Measurements from ENCODE around the gene CFAP298.
A peak's percentile ranks its signal among the peaks of the same experiment; 100 is the strongest.

Gene CFAP298

DNA sequence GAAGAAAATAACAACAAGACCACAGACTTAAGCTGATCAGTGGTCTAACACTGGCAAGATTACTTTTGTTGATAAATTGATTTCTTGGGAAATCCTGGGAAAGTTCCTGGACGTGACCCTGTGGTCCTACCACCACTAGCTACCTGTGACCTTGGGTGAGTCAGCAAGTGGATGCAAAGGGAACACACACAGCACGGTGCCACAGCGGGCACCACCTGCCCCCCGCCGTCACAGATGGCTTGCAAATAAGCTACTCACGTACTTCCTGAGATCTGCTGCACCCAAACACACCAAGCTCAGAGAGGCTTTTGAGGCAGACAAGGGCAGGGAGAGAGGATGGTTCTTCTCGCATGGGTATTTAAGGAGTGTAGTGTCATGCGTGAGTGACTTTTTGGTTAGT is 12.7 kb downstream of the CFAP298 start:
- no peak for DNase-seq (ENCODE audit: low read depth in 2 of 3, low spot score in 1 of 3)

GRCh38 chr21:32599091-32599490 is 13.1 kb downstream of the CFAP298 start:
- DNase-seq (ENCODE audit: low read depth in 2 of 3, low spot score in 1 of 3) = no peak

DNA sequence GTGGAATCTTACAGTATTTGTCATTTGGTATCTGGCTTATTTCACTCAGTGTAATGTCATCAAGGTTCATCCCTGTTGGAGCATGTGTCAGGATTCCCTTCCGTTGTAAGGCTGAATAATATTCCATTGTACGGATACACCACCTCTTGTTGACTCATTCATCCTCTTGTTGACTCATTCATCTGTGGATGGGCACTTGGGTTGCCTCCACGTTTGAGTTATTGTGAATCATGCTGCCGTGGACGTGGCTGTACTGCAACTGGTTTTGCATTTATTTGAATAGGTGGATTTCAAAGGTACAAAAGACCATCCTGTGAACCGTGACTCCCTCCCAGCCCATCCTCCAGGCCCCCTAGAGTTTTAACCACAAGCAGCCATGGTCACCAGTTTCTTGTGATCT is 15.0 kb downstream of the CFAP298 start:
- DNase-seq (ENCODE audit: low read depth in 2 of 3, low spot score in 1 of 3) = no peak

DNA sequence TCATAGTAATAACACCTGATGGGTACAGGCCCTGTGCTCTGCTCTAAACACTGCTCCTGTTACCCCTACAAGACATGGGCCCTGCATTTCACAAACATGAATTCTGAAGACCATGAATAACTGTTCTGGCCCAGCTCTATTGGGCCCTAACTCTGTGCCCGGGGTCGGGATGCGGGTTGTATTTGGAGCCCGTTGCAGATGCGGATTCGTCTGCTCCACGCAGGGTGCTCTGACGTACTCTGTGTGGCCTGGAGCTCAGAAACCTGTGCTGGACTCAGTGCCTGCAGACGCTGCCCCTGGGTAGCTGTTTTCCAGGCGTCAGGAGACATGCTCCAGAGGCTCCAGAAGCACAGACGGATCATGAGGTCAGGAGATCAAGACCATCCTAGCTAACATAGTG is 16.7 kb downstream of the CFAP298 start:
- DNase-seq (ENCODE audit: low read depth in 2 of 3, low spot score in 1 of 3) = no peak

- DNase-seq (ENCODE audit: low read depth in 2 of 3, low spot score in 1 of 3) = no peak
These were observed 18.5 kb downstream of the CFAP298 start for GRCh38 chr21:32593690-32594089.

GRCh38 chr21:32592929-32593502 is 19.2 kb downstream of the CFAP298 start:
- DNase-seq (ENCODE audit: low read depth in 2 of 3, low spot score in 1 of 3) = no peak

DNA sequence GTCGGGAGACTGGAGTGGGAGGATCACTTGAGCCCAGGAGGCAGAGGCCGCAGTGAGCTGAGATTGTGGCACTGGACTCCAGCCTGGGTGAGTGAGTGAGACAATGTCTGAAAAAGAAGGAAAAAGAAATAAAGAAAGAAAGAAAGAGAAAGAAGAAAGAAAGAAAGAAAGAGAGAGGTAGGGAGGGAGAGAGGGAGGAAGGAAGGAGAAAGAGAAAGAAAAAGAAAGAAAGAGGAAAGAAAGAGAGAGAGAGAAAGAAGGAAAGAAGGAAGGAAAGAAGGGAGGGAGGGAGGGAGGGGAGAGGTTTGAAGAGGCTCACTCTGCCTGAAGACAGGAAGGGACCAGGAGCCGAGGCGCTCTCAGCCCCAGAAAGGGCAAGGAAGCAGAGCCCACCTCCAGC is 22.0 kb downstream of the CFAP298 start:
- no peak for DNase-seq (ENCODE audit: low read depth in 2 of 3, low spot score in 1 of 3)

- no peak for DNase-seq (ENCODE audit: low read depth in 2 of 3, low spot score in 1 of 3)
These were observed 24.5 kb downstream of the CFAP298 start for GRCh38 chr21:32587651-32588050.

DNA sequence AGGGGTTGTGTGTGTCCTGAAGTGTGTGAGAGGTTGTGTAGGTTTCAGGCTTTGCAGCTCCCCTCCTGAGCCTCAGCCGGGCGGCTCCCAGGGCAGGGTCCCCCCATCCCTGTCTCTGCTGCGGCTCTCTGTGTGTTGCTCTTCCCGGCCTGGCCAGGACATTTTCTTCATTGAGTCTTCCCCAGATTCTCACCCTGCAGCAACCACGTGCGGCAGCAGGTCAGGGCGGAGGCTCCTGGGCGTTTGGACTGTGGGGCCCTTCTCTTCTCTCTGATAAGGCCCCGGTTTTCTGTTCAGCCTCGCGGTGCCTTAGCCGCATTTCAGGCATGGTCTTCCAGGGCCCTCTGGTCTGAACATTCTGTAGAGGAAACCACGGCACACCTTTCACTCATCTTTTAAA is 25.1 kb downstream of the CFAP298 start:
- no peak for DNase-seq (ENCODE audit: low read depth in 2 of 3, low spot score in 1 of 3)

DNA sequence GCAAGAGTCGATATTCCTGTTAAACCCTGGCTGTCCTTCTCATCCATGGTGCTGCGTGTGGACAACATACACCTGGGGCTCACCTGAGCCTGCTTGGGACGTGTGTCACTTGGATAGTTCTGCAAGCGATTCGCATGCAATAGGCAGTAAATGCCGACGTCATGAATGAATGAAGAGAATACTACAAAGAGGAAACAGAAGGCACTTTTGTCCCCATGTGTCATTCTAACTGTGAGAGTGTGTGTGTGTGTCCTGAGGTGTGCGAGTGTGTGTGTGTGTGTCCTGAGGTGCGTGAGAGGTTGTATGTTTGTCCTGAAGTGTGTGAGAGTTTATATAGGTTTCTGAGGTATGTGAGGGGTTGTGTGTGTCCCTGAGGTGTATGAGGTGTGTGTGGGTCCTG is 26.2 kb downstream of the CFAP298 start:
- no peak for DNase-seq (ENCODE audit: low read depth in 2 of 3, low spot score in 1 of 3)

DNA sequence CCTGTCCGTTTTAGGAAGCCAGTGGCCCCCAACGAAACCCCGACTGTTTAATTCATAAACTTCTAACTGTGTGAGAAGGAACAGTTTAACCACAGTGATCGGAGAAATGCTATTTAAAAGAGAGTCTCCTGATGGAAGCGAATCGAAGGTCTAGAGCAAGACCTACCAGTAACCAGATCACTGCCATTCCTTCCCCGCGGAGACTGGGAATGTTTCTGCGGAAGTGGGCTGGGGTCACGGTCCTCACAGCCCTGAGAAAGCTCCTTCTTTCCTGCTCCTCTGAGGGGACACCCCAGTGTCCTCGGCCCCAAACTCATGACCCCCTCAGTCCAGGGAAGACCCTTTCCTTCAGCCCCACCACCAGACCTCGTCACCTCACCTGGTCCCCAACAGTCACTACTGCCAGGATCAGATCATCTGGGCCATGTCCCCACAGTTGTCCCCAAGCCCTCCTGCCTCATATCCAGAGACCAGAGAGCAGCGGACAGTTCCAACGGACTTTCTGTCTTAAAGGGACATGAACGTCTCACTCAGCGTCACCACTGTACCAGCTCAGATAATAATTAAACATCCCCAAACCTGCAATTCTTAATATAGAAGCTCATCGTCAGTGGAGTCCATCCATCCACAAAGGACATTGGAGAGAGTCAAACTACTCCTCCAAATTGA is 27.0 kb downstream of the CFAP298 start, which contains the start of gene TCP10L:
Gene TCP10L, minus strand, starts transcription at position 482 of the 669 bp plus-strand sequence. CDS start 1,219 bp downstream, outside the sequence.
- no peak for DNase-seq (ENCODE audit: low read depth in 2 of 3, low spot score in 1 of 3)

DNA sequence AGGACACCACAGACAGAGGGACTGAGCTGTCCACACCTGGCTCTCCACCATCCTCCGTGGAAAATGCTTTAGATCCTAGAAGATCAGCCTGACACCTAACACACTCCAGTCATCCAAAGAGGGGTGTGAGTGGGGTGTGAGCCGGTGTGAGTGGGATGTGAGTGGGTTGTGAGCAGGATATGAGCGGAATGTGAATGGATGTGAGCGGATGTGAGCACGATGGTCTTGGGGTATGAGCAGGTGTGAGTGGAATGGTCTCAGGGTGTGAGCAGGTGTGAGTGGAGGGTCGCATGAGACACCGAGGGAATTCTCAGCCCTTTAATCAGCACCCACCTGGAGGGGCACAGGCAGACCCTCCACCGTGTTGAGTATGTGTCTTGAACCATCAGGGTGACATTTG is 27.7 kb downstream of the CFAP298 start:
- DNase-seq (ENCODE audit: low read depth in 2 of 3, low spot score in 1 of 3) = no peak

- no peak for DNase-seq (ENCODE audit: low read depth in 2 of 3, low spot score in 1 of 3)
These were observed 30.4 kb downstream of the CFAP298 start for GRCh38 chr21:32581732-32582131.

DNA sequence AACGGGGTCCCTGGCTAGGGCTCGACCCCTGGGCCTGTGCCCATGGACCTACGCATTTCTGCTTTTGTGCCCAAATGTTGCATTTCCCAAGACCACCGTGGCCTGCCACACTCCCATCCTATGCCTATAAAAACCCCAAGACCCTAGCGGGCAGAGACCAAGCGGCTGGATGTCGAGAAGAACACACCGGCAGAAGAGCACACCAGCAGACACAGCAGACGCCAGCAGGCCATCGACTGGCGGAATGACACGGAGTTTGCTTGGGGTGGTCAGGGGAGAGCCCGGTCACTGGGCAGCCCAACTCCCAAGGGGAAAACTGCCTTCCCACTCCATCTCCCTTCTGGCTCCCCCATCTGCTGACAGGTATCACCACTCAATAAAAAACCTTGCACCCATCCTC is 31.2 kb downstream of the CFAP298 start:
- DNase-seq (ENCODE audit: low read depth in 2 of 3, low spot score in 1 of 3) = no peak

- DNase-seq (ENCODE audit: low read depth in 2 of 3, low spot score in 1 of 3) = peak in 1 of 3 donors; percentile 16
These were observed 34.0 kb downstream of the CFAP298 start for GRCh38 chr21:32578107-32578691.

- no peak for DNase-seq (ENCODE audit: low read depth in 2 of 3, low spot score in 1 of 3)
These were observed 36.2 kb downstream of the CFAP298 start for GRCh38 chr21:32576011-32576410.

DNA sequence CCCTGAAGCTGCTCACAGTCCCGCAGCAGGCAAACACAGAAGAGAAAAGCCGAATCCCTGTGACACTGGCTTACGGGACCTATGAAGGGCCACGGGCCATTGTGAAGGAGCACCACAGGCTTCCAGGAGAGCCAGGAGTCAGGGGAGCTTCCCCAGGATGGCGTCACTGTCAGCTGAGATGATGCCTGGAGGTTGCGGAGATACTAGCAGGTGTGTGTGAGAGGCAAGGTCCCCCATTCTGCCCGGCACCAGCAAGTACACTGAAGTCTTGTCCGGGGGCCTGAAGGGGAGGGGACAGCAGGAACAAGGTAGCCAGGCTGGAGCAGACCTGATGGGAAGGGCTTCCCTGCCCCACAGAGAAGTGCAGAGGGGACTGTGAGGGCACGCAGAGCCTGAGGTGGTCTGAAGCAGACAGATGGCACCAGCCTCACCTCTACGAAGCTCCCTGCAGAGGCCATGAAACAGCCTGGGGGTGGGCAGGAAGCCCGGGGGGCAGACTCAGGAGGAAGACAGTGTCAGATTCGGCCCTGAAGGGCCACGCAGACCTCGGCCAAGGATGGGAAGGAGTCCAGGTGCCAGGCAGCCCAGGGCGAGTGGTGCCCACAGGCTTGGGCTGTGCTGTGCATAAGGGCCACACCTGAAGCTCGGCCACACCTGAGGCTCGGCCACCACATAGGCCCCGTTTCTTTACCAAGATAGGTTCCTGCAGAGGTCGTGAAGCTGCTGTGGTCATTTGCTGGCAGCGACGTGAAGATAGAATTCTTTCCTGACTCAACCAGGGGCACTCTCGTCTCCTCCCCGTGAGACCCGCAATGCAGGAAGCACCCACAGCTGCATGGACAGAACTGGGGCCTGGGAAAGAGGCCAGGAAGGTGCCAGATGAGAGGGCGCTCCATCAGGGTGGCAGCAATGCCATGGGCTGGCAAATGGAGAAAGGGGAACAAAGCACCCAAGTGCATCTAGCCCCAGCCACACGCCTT is 36.9 kb downstream of the CFAP298 start:
- no peak for DNase-seq (ENCODE audit: low read depth in 2 of 3, low spot score in 1 of 3)

DNA sequence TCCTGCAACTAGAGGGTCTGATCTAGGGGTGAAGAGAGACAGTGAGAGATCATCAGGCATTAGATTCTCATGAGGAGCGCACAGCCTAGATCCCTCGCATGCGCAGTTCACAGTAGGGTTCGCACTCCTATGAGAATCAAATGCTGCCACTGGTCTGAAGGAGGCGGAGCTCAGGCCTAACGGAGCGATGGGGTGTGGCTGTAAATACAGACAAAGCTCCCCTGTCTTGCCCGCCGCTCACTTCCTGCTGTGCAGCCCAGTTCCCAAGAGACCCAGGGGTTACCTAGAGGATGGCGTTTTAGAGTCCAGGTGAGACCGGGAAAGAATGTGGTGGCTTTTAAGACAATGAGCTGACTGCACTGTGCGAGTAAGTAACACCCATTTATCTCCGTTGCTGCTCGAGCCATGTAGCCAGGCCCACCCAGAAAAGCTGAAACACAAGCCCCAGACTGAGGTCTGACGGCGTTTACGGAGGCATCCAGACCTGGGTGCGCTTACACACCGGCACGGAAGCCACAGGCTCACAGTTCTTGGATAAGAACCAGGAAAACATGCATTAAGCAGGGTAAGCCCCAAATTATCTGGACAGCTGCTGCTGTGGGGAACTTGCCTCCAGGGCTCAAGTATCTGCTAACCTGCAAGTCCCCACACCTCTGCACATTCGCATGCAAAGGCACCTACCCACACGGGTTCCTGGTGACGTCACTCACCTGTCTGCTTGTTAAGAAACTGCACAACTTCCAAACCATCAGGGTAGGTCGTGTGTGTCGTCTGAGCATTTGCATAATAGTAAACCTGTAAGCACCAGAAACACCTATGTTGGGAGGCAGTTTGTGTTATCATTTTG is 39.4 kb downstream of the CFAP298 start:
- no peak for DNase-seq (ENCODE audit: low read depth in 2 of 3, low spot score in 1 of 3)

GRCh38 chr21:32570456-32570855 is 41.7 kb downstream of the CFAP298 start:
- DNase-seq (ENCODE audit: low read depth in 2 of 3, low spot score in 1 of 3) = no peak

Data from stimulated activated CD4-positive, alpha-beta T cell treated with anti-CD3 and anti-CD28 coated beads, Interleukin-12 subunit alpha, Interleukin-12 subunit beta, amount 100 ng/mL, for 48 hours (primary cell).